ENCODE data around the gene PLCH1.

DNA sequence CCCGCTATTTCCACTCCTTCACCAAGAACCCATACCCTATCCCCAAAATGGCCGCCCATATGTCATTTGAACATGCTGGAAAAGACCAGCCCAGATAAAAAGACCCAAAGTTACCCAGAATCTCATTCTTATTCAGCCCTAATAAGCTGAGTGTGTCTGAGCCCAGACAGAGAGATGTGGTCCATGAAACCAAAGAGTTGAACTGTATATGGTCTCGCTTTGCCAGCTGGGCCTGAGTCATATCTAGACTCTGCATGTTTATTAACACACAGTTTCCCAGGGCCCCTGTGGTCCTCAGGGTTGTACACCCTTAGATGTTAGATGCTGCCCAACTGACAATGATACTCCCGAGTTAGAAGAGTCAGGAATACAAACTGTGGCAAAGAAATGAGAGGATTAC is 249.5 kb downstream of the PLCH1 start:
- TF ChIP-seq, protein P1, sequence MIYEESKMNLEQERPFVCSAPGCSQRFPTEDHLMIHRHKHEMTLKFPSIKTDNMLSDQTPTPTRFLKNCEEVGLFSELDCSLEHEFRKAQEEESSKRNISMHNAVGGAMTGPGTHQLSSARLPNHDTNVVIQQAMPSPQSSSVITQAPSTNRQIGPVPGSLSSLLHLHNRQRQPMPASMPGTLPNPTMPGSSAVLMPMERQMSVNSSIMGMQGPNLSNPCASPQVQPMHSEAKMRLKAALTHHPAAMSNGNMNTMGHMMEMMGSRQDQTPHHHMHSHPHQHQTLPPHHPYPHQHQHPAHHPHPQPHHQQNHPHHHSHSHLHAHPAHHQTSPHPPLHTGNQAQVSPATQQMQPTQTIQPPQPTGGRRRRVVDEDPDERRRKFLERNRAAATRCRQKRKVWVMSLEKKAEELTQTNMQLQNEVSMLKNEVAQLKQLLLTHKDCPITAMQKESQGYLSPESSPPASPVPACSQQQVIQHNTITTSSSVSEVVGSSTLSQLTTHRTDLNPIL (CRISPR knock-in tag; IDR thresholded peaks at IDR 0.05; ENCODE audit: low read depth) = no peak
- TF ChIP-seq, protein P2, sequence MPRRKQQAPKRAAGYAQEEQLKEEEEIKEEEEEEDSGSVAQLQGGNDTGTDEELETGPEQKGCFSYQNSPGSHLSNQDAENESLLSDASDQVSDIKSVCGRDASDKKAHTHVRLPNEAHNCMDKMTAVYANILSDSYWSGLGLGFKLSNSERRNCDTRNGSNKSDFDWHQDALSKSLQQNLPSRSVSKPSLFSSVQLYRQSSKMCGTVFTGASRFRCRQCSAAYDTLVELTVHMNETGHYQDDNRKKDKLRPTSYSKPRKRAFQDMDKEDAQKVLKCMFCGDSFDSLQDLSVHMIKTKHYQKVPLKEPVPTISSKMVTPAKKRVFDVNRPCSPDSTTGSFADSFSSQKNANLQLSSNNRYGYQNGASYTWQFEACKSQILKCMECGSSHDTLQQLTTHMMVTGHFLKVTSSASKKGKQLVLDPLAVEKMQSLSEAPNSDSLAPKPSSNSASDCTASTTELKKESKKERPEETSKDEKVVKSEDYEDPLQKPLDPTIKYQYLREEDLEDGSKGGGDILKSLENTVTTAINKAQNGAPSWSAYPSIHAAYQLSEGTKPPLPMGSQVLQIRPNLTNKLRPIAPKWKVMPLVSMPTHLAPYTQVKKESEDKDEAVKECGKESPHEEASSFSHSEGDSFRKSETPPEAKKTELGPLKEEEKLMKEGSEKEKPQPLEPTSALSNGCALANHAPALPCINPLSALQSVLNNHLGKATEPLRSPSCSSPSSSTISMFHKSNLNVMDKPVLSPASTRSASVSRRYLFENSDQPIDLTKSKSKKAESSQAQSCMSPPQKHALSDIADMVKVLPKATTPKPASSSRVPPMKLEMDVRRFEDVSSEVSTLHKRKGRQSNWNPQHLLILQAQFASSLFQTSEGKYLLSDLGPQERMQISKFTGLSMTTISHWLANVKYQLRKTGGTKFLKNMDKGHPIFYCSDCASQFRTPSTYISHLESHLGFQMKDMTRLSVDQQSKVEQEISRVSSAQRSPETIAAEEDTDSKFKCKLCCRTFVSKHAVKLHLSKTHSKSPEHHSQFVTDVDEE (CRISPR knock-in tag; IDR thresholded peaks at IDR 0.05) = no peak
- TF ChIP-seq TCF4 (CRISPR knock-in tag; IDR thresholded peaks at IDR 0.05; ENCODE audit: borderline replicate concordance) (no peak), RARB (CRISPR knock-in tag; IDR thresholded peaks at IDR 0.05) (no peak), ZFP30 (CRISPR knock-in tag; IDR thresholded peaks at IDR 0.05) (no peak)
